Mesenchymal stem cell (in vitro differentiated cells and primary cell): Measurements from ENCODE around the gene TM7SF3.
"Not testable (repeated sequence)": the region's sequence is repeated elsewhere in the genome, so short reads cannot be mapped to it uniquely, and the experiment has no call there.

Experiments
- DNase-seq: peaks from one replicate; pipeline ENCODE4 v3.0.0-alpha.2; 2013
- H2AFZ ChIP-seq: one replicate; pipeline ENCODE4 v1.6.1; 2013; ENCODE audit warnings: low read depth, mild to moderate bottlenecking, control low read depth, inconsistent platforms, low read length, moderate library complexity
- H2AK5ac ChIP-seq: 2 replicates; pipeline ENCODE4 v1.6.1; 2013; ENCODE audit warnings: low read length, moderate library complexity, mild to moderate bottlenecking, inconsistent platforms; ENCODE audit not compliant: severe bottlenecking
- H2BK120ac ChIP-seq: one replicate; pipeline ENCODE4 v1.6.1; 2013; ENCODE audit warnings: low read depth, mild to moderate bottlenecking, inconsistent platforms, low read length, moderate library complexity
- H2BK12ac ChIP-seq, 2 experiments: one replicate each; pipeline ENCODE4 v1.6.1; 2013; ENCODE audit warnings: inconsistent platforms in 2 of 2, low read length in 2 of 2, mild to moderate bottlenecking in 2 of 2, moderate library complexity in 2 of 2, control low read depth in 1 of 2
- H2BK15ac ChIP-seq: one replicate; pipeline ENCODE4 v1.6.1; 2013; ENCODE audit warnings: mild to moderate bottlenecking, low read depth, inconsistent platforms; ENCODE audit not compliant: poor library complexity, severe bottlenecking
- H2BK5ac ChIP-seq: 2 replicates; pipeline ENCODE4 v1.6.1; 2013; ENCODE audit warnings: low read depth, mild to moderate bottlenecking, low read length, control low read depth, inconsistent platforms; ENCODE audit not compliant: poor library complexity, severe bottlenecking
- H3K14ac ChIP-seq, 2 experiments: one replicate each; pipeline ENCODE4 v1.6.1; 2013; ENCODE audit warnings: inconsistent platforms in 2 of 2, low read length in 2 of 2, control low read depth in 1 of 2, mild to moderate bottlenecking in 1 of 2, moderate library complexity in 1 of 2
- H3K18ac ChIP-seq, 2 experiments: one replicate each; pipeline ENCODE4 v1.6.1; 2013; ENCODE audit warnings: inconsistent platforms in 2 of 2, low read length in 2 of 2, control low read depth in 1 of 2, low read depth in 1 of 2, mild to moderate bottlenecking in 1 of 2
- H3K23ac ChIP-seq, 2 experiments: one replicate each; pipeline ENCODE4 v1.6.1; 2013; ENCODE audit warnings: inconsistent platforms in 2 of 2, low read length in 2 of 2, mild to moderate bottlenecking in 2 of 2, moderate library complexity in 2 of 2, control low read depth in 1 of 2
- H3K27ac ChIP-seq: 2 replicates; pipeline ENCODE4 v1.5.1; 2013; ENCODE audit warnings: mild to moderate bottlenecking, moderate library complexity, low read length, control low read depth, inconsistent platforms; ENCODE audit not compliant: poor library complexity, severe bottlenecking
- H3K27me3 ChIP-seq, 2 experiments: 2 replicates each; pipeline versions ENCODE4 v1.6.1 to v1.7.0; 2013; ENCODE audit warnings: low read length in 2 of 2, mild to moderate bottlenecking in 2 of 2, moderate library complexity in 2 of 2, control low read depth in 1 of 2, inconsistent platforms in 1 of 2; ENCODE audit not compliant: control insufficient read depth in 1 of 2, insufficient read depth in 1 of 2
- H3K36me3 ChIP-seq, 2 experiments: 2 replicates each; pipeline versions ENCODE4 v1.6.1 to v1.7.0; 2013; ENCODE audit warnings: low read length in 2 of 2, control low read depth in 1 of 2, inconsistent platforms in 1 of 2, low read depth in 1 of 2, mild to moderate bottlenecking in 1 of 2; ENCODE audit not compliant: insufficient read depth in 2 of 2, control insufficient read depth in 1 of 2
- H3K4ac ChIP-seq, 2 experiments: one replicate each; pipeline ENCODE4 v1.6.1; 2013; ENCODE audit warnings: inconsistent platforms in 2 of 2, low read length in 2 of 2, mild to moderate bottlenecking in 2 of 2, moderate library complexity in 2 of 2, control low read depth in 1 of 2, low read depth in 1 of 2
- H3K4me1 ChIP-seq: 2 replicates; pipeline ENCODE4 v1.6.1; 2013; ENCODE audit warnings: low read depth, low read length, control low read depth; ENCODE audit not compliant: control insufficient read depth, insufficient read depth
- H3K4me2 ChIP-seq: 2 replicates; pipeline ENCODE4 v1.6.1; 2013; ENCODE audit warnings: low read length, mild to moderate bottlenecking, inconsistent platforms; ENCODE audit not compliant: poor library complexity, severe bottlenecking
- H3K4me3 ChIP-seq, 2 experiments: 2 replicates each; pipeline versions ENCODE4 v1.5.1 to v1.7.0; 2013; ENCODE audit warnings: low read length in 2 of 2, mild to moderate bottlenecking in 2 of 2, control low read depth in 1 of 2, low read depth in 1 of 2; ENCODE audit not compliant: insufficient read depth in 1 of 2
- H3K79me1 ChIP-seq: replicated peaks from 2 replicates; pipeline ENCODE4 v1.6.1; 2013; ENCODE audit warnings: mild to moderate bottlenecking, control low read depth, low read length, inconsistent platforms; ENCODE audit not compliant: poor library complexity, severe bottlenecking
- H3K9ac ChIP-seq: 2 replicates; pipeline ENCODE4 v1.7.0; 2013; ENCODE audit warnings: mild to moderate bottlenecking, low read length, moderate library complexity
- H3K9me3 ChIP-seq: 2 replicates; pipeline ENCODE4 v1.7.0; 2013; ENCODE audit warnings: mild to moderate bottlenecking, low read length; ENCODE audit not compliant: control insufficient read depth
- H4K8ac ChIP-seq: one replicate; pipeline ENCODE4 v1.6.1; 2013; ENCODE audit warnings: inconsistent platforms, mild to moderate bottlenecking, low read length, moderate library complexity
- H4K91ac ChIP-seq: one replicate; pipeline ENCODE4 v1.6.1; 2013; ENCODE audit warnings: mild to moderate bottlenecking, low read length, inconsistent platforms
- WGBS: methylation state at CpG from one replicate; pipeline ENCODE4 v1.1.7; 2013; ENCODE audit warnings: mixed read lengths; 5-methylcytosine and 5-hydroxymethylcytosine counted together

The TM7SF3 gene

GRCh38 chr12:26961803-26962202 lies 52.4 kb downstream of the TM7SF3 start:
- peaks cover 4% of the 10 kb centered on the region for H3K79me1 ChIP-seq
- peaks cover 3 to 80% of the 10 kb centered on the region in 2 experiments for H3K36me3 ChIP-seq
- no peak overlapping the region for H3K4ac ChIP-seq
- H2AK5ac ChIP-seq: no peak overlapping the region
- H2BK15ac ChIP-seq: no peak overlapping the region
- H2AFZ ChIP-seq: no peak overlapping the region
- no peak overlapping the region for H2BK12ac ChIP-seq
- H3K9ac ChIP-seq: no peak overlapping the region
- no peak overlapping the region for H3K4me2 ChIP-seq
- H4K8ac ChIP-seq: no peak overlapping the region
- no peak overlapping the region for H4K91ac ChIP-seq
- DNase-seq: no peak
- H3K14ac ChIP-seq: no peak overlapping the region
- no peak overlapping the region for H2BK5ac ChIP-seq
- H3K4me3 ChIP-seq: no peak overlapping the region
- no peak overlapping the region for H3K18ac ChIP-seq
- WGBS: 100% methylated on average over 1 of the region's 1 CpG
- no peak overlapping the region for H3K27ac ChIP-seq
- no peaks in the 10 kb centered on the region for H3K9me3 ChIP-seq
- no peak overlapping the region for H2BK120ac ChIP-seq
- H3K4me1 ChIP-seq: peaks cover 2% of the 10 kb centered on the region
- H3K27me3 ChIP-seq: no peaks in the 10 kb centered on the region
- H3K23ac ChIP-seq: no peak overlapping the region

GRCh38 chr12:26961391-26961790 lies 52.8 kb downstream of the TM7SF3 start:
- not testable (repeated sequence) for H3K14ac ChIP-seq, H4K8ac ChIP-seq, H3K79me1 ChIP-seq, H3K27me3 ChIP-seq, DNase-seq, H3K4me1 ChIP-seq, H2BK12ac ChIP-seq, H3K4ac ChIP-seq, H2BK15ac ChIP-seq, H3K18ac ChIP-seq, H4K91ac ChIP-seq, H2AFZ ChIP-seq, H3K4me3 ChIP-seq, H3K9ac ChIP-seq, H3K4me2 ChIP-seq, H2BK120ac ChIP-seq, H3K23ac ChIP-seq, H3K27ac ChIP-seq, H2AK5ac ChIP-seq, H2BK5ac ChIP-seq, H3K9me3 ChIP-seq
- H3K36me3 ChIP-seq: peaks cover 3 to 80% of the 10 kb centered on the region in 2 experiments
- 98% methylated on average over 6 of the region's 7 CpGs for WGBS

DNA sequence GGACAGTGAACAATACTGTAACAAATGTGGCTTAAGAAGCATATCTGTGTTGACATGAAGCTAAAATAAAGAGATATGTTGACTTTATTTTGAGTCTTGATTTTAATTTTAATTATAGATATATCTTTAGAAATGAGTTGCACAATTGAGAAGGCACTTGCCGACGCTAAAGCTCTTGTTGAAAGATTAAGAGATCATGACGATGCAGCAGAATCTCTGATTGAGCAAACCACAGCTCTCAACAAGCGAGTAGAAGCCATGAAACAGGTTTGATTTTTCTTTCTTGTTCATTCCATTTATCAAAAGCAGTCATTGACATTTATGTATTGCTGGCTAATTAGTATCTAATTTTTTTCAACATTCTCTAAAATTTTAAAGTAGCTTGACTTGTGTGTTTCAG lies 60.2 kb downstream of the TM7SF3 start:
- no peak overlapping the region for H4K91ac ChIP-seq
- H3K4me3 ChIP-seq: no peak overlapping the region
- no peak overlapping the region for H3K18ac ChIP-seq
- H3K9me3 ChIP-seq: no peaks in the 10 kb centered on the region
- H3K4ac ChIP-seq: no peak overlapping the region
- H3K27me3 ChIP-seq: no peaks in the 10 kb centered on the region
- no peak overlapping the region for H3K14ac ChIP-seq
- DNase-seq: no peak
- H2AK5ac ChIP-seq: no peak overlapping the region
- peaks cover 10% of the 10 kb centered on the region for H3K79me1 ChIP-seq
- peaks cover 3 to 31% of the 10 kb centered on the region in 2 experiments for H3K36me3 ChIP-seq
- no peak overlapping the region for H4K8ac ChIP-seq
- H2BK120ac ChIP-seq: no peak overlapping the region
- 97% methylated on average over 3 of the region's 4 CpGs for WGBS
- H2BK5ac ChIP-seq: no peak overlapping the region
- H3K4me2 ChIP-seq: no peak overlapping the region
- H2BK15ac ChIP-seq: no peak overlapping the region
- no peak overlapping the region for H2AFZ ChIP-seq
- H3K23ac ChIP-seq: no peak overlapping the region
- H3K27ac ChIP-seq: no peak overlapping the region
- no peaks in the 10 kb centered on the region for H3K4me1 ChIP-seq
- H2BK12ac ChIP-seq: no peak overlapping the region
- no peak overlapping the region for H3K9ac ChIP-seq

DNA sequence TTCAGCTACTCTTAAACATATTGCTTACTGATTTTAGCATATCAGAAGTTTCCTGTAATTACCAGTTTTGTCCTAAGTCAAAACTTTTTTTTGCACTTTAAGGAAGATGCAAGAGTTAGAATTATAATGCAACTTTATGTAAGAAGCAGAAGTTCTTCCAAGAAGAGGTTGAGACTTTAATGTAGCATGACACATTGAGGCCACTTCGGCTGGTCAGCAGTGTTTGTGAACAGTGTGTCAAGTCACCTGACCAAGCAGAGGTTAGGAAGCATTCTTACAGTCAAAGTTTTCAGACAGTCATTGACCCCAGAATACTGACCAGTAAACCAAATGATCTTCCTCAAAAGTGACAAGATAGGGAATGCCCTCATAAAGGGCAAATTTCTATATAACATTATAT lies 60.7 kb downstream of the TM7SF3 start:
- H3K4me3 ChIP-seq: no peak overlapping the region
- H3K4ac ChIP-seq: no peak overlapping the region
- no peak overlapping the region for H2AFZ ChIP-seq
- no peak overlapping the region for H2BK5ac ChIP-seq
- H2BK120ac ChIP-seq: no peak overlapping the region
- H3K79me1 ChIP-seq: peaks cover 10% of the 10 kb centered on the region
- no peaks in the 10 kb centered on the region for H3K4me1 ChIP-seq
- peaks cover 3 to 26% of the 10 kb centered on the region in 2 experiments for H3K36me3 ChIP-seq
- no peak overlapping the region for H3K14ac ChIP-seq
- H3K9ac ChIP-seq: no peak overlapping the region
- no peaks in the 10 kb centered on the region for H3K27me3 ChIP-seq
- H2BK12ac ChIP-seq: no peak overlapping the region
- H3K18ac ChIP-seq: no peak overlapping the region
- H2AK5ac ChIP-seq: no peak overlapping the region
- H3K23ac ChIP-seq: no peak overlapping the region
- H3K27ac ChIP-seq: no peak overlapping the region
- no peak overlapping the region for H4K8ac ChIP-seq
- DNase-seq: peak; percentile 55
- no peak overlapping the region for H4K91ac ChIP-seq
- no peak overlapping the region for H3K4me2 ChIP-seq
- H2BK15ac ChIP-seq: no peak overlapping the region
- WGBS: 67% methylated on average over 1 of the region's 1 CpG
- peaks cover 4% of the 10 kb centered on the region for H3K9me3 ChIP-seq
